ENCODE data around the gene NECAB3. TPM values are rescaled to one million over a fixed set of nuclear protein-coding genes. Genes with fewer than 3 reads are reported as not detected.

Gene NECAB3
- total RNA-seq, 1 donor from 2014 or later, result 63.3 TPM

GRCh38 chr20:33687993-33688937 lies 14.0 kb upstream of the NECAB3 start:
- H3K4me3 Mint-ChIP-seq, result peak overlapping the region; percentile 77
- H3K27me3 Mint-ChIP-seq (ENCODE audit: low read depth), result peaks cover 3% of the 10 kb centered on the region
- no peaks in the 10 kb centered on the region for H3K9me3 Mint-ChIP-seq
- H3K27ac Mint-ChIP-seq (ENCODE audit: unreplicated experiment), result no peak overlapping the region
- no peaks in the 10 kb centered on the region for H3K36me3 Mint-ChIP-seq (ENCODE audit: low read depth)
- DNase-seq (ENCODE audit: low read depth, low spot score), result no peak
- H3K4me1 Mint-ChIP-seq, result peaks cover 42% of the 10 kb centered on the region
- no peak for TF ChIP-seq CTCF (conservative IDR thresholded peaks at IDR 0.05)

- Mint-ChIP-seq H3K36me3 (ENCODE audit: low read depth) (no peaks in the 10 kb centered on the region), H3K27me3 (ENCODE audit: low read depth) (peaks cover 3% of the 10 kb centered on the region), H3K4me1 (peaks cover 44% of the 10 kb centered on the region), H3K27ac (ENCODE audit: unreplicated experiment) (no peak overlapping the region), H3K4me3 (peak overlapping the region; percentile 77), H3K9me3 (no peaks in the 10 kb centered on the region)
- DNase-seq (ENCODE audit: low read depth, low spot score), result no peak
- TF ChIP-seq CTCF (conservative IDR thresholded peaks at IDR 0.05), result no peak
Observed at GRCh38 chr20:33687370-33687915, 13.2 kb upstream of the NECAB3 start.

- H3K9me3 Mint-ChIP-seq, result no peaks in the 10 kb centered on the region
- peaks cover 3% of the 10 kb centered on the region for H3K27me3 Mint-ChIP-seq (ENCODE audit: low read depth)
- no peak for TF ChIP-seq CTCF (conservative IDR thresholded peaks at IDR 0.05)
- no peak for DNase-seq (ENCODE audit: low read depth, low spot score)
- H3K4me3 Mint-ChIP-seq, result peak overlapping the region; percentile 82
- H3K36me3 Mint-ChIP-seq (ENCODE audit: low read depth), result no peaks in the 10 kb centered on the region
- H3K4me1 Mint-ChIP-seq, result peaks cover 48% of the 10 kb centered on the region
- peak overlapping the region; percentile 31 for H3K27ac Mint-ChIP-seq (ENCODE audit: unreplicated experiment)
Observed at GRCh38 chr20:33686984-33687366, 12.7 kb upstream of the NECAB3 start.

- Mint-ChIP-seq H3K4me3 (peak within 1 kb of the TSS; percentile 92), H3K27ac (ENCODE audit: unreplicated experiment) (peak within 1 kb of the TSS; percentile 96), H3K4me1 (peaks cover 55% of the 10 kb centered on the region), H3K27me3 (ENCODE audit: low read depth) (peaks cover 3% of the 10 kb centered on the region), H3K36me3 (ENCODE audit: low read depth) (no peaks in the 10 kb centered on the region), H3K9me3 (no peaks in the 10 kb centered on the region)
- peak; percentile 56 for TF ChIP-seq CTCF (conservative IDR thresholded peaks at IDR 0.05)
- peak; percentile 100 for DNase-seq (ENCODE audit: low read depth, low spot score)
Observed at GRCh38 chr20:33686100-33686983, 12.1 kb upstream of the NECAB3 start, which contains the start of gene E2F1. Gene E2F1 (minus strand): TSS chr20:33686385. CDS start chr20:33686264, 121 bp downstream.

Data from neural crest cell (in vitro differentiated cells).